COLO668 (cell line): ENCODE data around the gene PPFIA3.
"Not testable (repeated sequence)": the region's sequence is repeated elsewhere in the genome, so short reads cannot be mapped to it uniquely, and the experiment has no call there.

Experiments used
- DNase-seq: peaks from one replicate; lab custom pipeline; 2025; ENCODE audit not compliant: unreplicated experiment; lab: John Stamatoyannopoulos, UW

The PPFIA3 gene

GRCh38 chr19:49102303-49102702 lies 17.0 kb upstream of the PPFIA3 start:
- DNase-seq, result no peak

GRCh38 chr19:49103331-49104085 lies 15.8 kb upstream of the PPFIA3 start:
- no peak for DNase-seq

- no peak for DNase-seq
These were observed 15.0 kb upstream of the PPFIA3 start for GRCh38 chr19:49104229-49104864.

GRCh38 chr19:49106648-49107135 lies 12.7 kb upstream of the PPFIA3 start:
- DNase-seq, result peak; percentile 66

- no peak for DNase-seq
These were observed 11.5 kb upstream of the PPFIA3 start for GRCh38 chr19:49107625-49108459.

- no peak for DNase-seq
These were observed 10.3 kb upstream of the PPFIA3 start for GRCh38 chr19:49109051-49109450.

- no peak for DNase-seq
These were observed 9.6 kb upstream of the PPFIA3 start for GRCh38 chr19:49109569-49110233.

GRCh38 chr19:49110567-49110966 lies 8.8 kb upstream of the PPFIA3 start:
- no peak for DNase-seq

- DNase-seq, result no peak
These were observed 7.9 kb upstream of the PPFIA3 start for GRCh38 chr19:49111218-49111998.

- DNase-seq, result peak; percentile 80
These were observed 5.3 kb upstream of the PPFIA3 start, which contains the start of gene LIN7B for GRCh38 chr19:49113762-49114629. Gene LIN7B (plus strand): TSS chr19:49114370. CDS start chr19:49114405, 35 bp downstream.

GRCh38 chr19:49114630-49115363 lies 4.5 kb upstream of the PPFIA3 start:
- DNase-seq, result peak; percentile 33

GRCh38 chr19:49116544-49116943 lies 2.8 kb upstream of the PPFIA3 start:
- no peak for DNase-seq

- no peak for DNase-seq
These were observed 1.4 kb upstream of the PPFIA3 start for GRCh38 chr19:49117677-49118564.

GRCh38 chr19:49118565-49119410 lies 556 bp upstream of the PPFIA3 start, which contains the start of gene C19orf73:
Gene C19orf73 (minus strand): TSS chr19:49119143. CDS start chr19:49119022, 121 bp downstream.
- peak; percentile 96 for DNase-seq

- no peak for DNase-seq
These were observed 960 bp downstream of the PPFIA3 start for GRCh38 chr19:49120325-49120683.

GRCh38 chr19:49120868-49121267 lies 1.5 kb downstream of the PPFIA3 start:
- DNase-seq, result no peak

- DNase-seq, result not testable (repeated sequence)
These were observed 2.5 kb downstream of the PPFIA3 start for GRCh38 chr19:49121841-49122240.
